NCI-H2227 treated with DMSO at 0.1 percent for 48 hours (cell line): ENCODE results near the gene TDRD7.

ENCODE experiments used
- DNase-seq: peaks from one replicate; lab custom pipeline; 2025; lab: John Stamatoyannopoulos, UW

Gene TDRD7, protein sequence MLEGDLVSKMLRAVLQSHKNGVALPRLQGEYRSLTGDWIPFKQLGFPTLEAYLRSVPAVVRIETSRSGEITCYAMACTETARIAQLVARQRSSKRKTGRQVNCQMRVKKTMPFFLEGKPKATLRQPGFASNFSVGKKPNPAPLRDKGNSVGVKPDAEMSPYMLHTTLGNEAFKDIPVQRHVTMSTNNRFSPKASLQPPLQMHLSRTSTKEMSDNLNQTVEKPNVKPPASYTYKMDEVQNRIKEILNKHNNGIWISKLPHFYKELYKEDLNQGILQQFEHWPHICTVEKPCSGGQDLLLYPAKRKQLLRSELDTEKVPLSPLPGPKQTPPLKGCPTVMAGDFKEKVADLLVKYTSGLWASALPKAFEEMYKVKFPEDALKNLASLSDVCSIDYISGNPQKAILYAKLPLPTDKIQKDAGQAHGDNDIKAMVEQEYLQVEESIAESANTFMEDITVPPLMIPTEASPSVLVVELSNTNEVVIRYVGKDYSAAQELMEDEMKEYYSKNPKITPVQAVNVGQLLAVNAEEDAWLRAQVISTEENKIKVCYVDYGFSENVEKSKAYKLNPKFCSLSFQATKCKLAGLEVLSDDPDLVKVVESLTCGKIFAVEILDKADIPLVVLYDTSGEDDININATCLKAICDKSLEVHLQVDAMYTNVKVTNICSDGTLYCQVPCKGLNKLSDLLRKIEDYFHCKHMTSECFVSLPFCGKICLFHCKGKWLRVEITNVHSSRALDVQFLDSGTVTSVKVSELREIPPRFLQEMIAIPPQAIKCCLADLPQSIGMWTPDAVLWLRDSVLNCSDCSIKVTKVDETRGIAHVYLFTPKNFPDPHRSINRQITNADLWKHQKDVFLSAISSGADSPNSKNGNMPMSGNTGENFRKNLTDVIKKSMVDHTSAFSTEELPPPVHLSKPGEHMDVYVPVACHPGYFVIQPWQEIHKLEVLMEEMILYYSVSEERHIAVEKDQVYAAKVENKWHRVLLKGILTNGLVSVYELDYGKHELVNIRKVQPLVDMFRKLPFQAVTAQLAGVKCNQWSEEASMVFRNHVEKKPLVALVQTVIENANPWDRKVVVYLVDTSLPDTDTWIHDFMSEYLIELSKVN

GRCh38 chr9:97411789-97412625 is at the start of gene TDRD7:
TDRD7 (plus strand) TSS chr9:97412096; CDS start chr9:97428466, 16,370 bp downstream.
- DNase-seq: peak; percentile 52

DNA sequence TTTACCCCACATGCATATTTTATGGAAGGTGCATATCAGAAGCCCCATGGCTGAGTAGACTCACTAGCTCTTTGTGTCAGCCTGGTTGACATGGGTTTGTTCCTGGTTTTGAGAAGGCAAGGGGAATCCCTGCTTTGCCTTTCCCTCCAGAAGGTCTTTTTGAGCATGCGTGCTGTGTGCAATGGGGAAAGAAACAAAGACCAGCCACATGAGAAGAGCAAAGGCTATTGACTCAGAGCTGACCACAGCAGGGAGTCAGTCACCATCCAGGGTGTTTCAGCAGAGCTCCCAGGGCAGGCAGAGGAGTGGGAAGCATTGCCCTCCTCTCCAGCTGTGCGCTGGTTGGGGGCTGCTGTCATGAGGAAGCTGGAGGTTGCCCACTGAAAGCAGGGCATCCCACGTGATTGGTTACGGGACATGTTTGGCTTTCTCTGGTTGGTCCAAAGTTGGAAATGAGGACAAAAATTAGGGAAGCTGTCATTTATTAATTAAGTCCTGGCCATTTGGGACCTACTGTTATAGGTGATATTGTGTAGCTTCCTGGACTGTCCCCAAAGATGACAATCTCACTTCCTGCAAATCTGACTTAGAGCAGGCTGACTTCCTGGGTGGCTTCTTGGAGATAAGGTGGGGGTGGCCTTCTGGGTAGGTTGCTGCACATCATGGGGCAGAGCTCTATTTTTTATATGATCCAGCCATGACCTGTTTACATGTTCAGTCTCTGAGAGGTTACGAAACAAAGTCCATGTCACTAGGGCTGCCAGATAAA is 48.9 kb upstream of the TDRD7 start:
- no peak for DNase-seq

DNA sequence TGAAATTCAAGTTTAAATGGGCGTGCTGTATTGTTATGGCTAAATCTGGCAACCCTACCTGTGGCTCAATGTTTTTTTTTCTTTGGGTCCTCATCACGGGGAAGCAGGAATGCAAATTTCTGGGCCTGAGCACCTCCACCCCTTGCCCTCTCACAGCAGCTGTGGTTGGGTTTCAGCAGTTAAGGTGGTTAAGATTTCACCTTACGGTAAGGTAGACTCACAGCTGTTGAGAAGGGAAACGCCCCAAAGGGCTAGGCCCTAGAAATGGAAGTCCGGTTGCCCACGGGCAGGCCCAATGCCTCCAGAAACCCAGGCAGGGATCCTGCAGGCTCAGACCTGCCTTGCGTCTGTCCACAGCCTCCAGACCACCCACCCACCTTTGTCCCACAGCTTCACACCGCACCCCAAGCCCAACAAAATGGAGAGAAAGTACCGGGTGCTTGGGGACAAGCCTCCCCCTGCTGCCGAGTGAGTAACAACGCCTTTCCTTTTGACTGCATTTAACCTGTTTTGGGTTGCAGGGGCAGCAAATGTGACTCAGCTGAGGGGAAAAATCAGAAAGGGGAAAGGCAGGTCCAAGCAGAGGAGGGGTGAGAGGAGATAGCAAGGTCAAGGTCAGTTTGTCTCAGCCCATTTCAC is 48.1 kb upstream of the TDRD7 start:
- DNase-seq: no peak

GRCh38 chr9:97364769-97365490 is 47.0 kb upstream of the TDRD7 start:
- no peak for DNase-seq

DNA sequence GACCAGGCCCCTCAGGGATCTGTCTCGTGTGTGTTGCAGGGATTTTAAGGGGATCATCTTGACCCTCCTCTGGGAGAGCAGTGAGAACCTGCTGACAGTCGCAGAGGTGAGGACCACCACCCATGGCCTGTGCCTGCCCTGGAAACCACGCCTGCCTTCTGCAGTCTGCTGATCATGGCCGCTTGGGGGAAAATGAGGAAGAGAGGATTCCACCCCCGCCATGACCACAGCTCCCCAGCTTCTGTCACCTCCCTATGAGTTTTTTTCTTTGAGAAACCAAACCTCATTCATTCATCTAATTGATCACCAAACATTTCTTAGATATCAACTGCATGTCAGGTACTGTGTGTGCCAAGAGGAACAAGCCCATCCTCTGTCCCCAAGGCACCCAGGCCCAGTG is 46.3 kb upstream of the TDRD7 start:
- DNase-seq: no peak

GRCh38 chr9:97366476-97366875 is 45.4 kb upstream of the TDRD7 start:
- no peak for DNase-seq

DNA sequence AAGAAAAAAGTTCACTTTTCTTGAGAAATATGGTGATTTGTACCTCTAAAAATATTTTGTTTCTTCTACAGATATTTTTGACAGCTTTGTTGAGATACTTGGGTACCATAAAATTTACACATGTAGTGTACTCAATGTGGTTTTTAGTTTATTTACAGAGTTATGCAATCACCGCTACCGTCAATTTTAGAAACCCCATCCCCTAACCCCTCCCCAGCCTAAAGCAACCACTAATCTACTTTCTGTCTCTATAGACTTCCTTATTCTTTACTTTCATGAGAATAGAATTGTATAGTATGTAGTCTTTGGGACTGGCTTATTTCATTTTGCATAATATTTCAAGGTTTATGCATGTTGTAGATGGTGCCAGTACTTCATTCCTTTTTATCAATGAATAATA is 45.0 kb upstream of the TDRD7 start:
- no peak for DNase-seq

GRCh38 chr9:97367729-97368128 is 44.2 kb upstream of the TDRD7 start:
- DNase-seq: no peak

DNA sequence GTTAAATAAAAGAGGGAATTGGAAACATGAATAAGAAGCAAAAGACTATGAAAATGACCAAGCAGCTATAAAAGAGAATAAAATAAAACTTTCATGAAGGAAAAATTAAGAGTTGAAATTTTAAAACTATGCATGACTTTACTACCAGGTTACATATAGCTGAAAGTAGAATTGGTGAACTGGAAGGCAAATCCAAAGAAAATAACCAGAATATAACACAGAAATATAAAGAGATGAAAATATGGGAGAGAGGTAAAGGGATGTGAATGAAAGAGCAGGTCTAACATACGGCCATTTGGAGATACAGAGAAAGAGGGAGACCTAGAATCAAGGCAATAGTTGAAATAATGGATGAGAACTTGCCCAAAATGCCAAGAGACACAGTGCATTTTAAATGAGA is 42.9 kb upstream of the TDRD7 start:
- no peak for DNase-seq

DNA sequence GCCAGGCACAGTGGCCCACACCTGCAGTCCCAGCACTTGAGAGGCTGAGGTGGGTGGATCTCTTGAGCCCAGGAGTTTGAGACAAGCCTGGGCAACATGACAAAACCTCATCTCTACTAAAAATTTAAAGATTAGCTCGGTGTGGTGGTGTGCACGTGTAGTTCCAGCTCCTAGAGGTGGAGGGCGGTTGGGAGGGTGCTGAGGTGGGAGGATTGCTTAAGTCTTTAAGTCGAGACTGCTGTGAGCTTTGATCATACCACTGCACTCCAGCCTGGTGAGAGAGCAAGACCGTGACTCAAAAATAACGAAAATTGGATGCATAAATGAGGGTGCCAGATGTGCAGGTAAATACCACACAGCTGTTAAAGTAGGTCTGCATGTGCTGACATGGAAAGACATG is 39.3 kb upstream of the TDRD7 start:
- no peak for DNase-seq

- no peak for DNase-seq
Measured at GRCh38 chr9:97373331-97373730, 38.6 kb upstream of the TDRD7 start.

DNA sequence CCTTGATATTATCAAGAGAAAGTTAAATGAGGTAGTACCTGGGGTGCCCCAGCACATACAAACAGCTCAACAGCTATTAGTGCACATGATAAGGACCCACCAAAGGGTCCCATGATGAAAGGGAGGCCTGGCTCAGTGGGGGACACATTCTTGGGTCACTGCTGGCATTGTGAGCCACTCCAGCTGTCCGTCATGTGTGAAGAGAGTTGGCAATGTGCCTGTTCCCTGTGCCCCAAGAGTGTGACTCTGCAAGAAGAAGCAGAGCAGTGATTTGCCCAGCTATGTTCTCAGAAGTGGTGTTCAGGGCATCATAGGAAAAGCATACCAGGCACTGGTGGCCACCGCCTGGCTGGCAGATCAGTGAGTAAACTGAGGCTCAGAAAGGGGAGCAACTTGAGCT is 37.1 kb upstream of the TDRD7 start:
- no peak for DNase-seq

- no peak for DNase-seq
Measured at GRCh38 chr9:97376902-97377301, 35.0 kb upstream of the TDRD7 start.

DNA sequence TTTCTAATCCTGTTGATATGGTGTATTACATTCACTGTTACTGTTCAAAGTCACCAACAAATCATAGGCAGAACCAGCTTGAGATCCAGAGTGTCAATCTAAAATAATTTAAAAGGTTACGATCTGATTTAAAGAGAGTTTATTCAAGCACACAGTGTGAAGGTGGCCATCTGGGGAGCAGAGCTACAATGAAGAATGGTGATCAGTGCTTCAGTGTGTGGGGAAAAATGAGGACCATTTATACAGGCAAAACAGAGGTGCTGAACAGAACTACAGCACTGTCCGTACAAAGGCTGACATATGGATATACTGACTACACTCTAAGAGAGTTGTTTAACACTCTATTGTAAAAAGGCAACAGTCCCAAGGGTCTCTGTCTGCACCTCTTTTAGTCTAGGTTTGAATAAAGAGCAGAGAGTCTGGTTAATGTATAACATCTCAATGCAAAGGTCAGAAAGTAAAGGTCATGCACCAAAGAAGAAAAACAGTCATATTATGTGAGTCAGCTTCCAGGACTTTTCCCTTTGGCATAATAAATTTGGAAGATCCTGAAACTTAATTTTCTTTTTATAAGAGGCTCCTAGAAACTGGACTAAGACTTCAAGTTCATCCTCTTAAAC is 29.7 kb upstream of the TDRD7 start:
- DNase-seq: no peak

DNA sequence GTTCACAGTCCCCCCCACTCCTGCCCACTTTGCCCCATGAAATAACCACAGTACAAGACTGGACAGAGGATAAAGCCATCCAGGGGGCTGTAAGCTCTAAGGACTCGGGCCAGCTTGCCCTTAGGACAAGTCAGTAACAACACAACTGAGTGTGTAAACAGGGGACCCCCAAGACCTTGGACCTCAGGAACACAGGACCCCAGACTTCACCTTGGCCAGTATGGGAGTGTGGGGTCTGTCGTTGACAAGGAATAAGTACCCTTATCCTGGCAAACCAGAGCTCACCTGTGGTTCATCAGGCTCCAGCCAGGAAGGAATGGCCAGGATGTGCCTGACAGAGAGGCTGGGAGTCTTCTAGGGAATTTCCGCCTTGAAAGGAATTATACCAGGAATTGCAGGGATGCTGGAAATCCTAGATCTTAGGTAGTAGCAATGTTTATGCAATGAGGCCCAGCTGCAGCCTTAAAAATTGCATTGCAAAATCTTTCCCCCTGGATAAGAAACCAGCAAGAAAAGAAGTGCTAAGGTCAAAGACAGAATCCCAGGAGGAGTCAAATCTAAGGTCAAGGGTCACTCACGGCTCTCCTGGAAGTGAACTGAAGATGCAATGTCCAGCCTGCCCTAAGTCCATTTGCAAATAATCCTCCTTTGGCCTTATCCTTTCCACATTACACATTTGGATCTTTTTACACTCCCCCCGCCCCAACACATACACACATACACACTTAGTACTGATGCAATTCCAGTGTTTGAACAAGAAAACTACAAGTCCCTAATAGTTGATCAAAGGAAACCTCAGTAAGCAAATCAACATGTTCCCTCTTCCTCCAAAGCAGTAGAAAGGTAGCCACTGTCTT is 27.3 kb upstream of the TDRD7 start:
- DNase-seq: no peak

- no peak for DNase-seq
Measured at GRCh38 chr9:97385626-97386264, 26.2 kb upstream of the TDRD7 start.

DNA sequence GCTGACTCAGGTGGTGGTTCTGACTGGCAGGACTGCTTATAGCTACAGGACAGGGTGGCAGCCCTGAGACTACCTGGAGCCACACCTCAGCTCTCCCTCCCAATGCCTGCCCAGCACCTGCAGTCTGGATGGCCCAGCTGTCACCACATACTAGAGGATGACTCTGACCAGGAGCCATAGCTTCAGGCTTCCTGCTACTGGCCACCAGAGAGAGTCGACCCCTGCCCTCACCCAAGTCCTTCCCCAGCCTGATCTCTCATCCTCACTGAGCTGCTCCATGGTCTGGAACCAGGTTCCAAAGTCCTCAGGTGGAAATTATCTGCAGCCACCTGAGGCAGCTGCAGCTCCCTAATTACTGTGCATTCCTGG is 25.6 kb upstream of the TDRD7 start:
- no peak for DNase-seq
